A549 (cell line): Measurements from ENCODE around the gene ZNF283. TPM values are rescaled to one million over a fixed set of nuclear protein-coding genes. Genes with fewer than 3 reads are reported as not detected.

ENCODE experiments used
- ATAC-seq, 2 experiments: fragments of 200-7000 bp in 1 of 2; fragments of >200 bp in 1 of 2; cut with Nextera tagmentation in 1 of 2; cut with Tn5 transposase in 1 of 2; 3 replicates each; pipeline versions ENCODE4 v1.8.0 to v1.9.1; 2018 to 2020; ENCODE audit warnings: mild to moderate bottlenecking in 1 of 2, moderate library complexity in 1 of 2
- CTCF ChIA-PET: fragments of 300-600 bp; sonication (Branson Sonifier 250); formaldehyde crosslinking; extraction: SDS; loops from one replicate; lab custom pipeline; 2021; ENCODE audit warnings: antibody characterized with exemption, inconsistent platforms; lab: Yijun Ruan, JAX
- POLR2A ChIA-PET: fragments of 350-600 bp; formaldehyde crosslinking; extraction: SDS; loops from one replicate; lab custom pipeline; 2021; ENCODE audit warnings: antibody characterized with exemption, inconsistent platforms; lab: Yijun Ruan, JAX
- DNase-seq, 2 experiments: peaks; one replicate each; pipeline versions ENCODE4 v3.0.0 to v3.0.0-alpha.2; 2011 to 2016; ENCODE audit warnings: low read depth in 1 of 2, low spot score in 1 of 2
- FAIRE-seq: peaks from 2 replicates; lab custom pipeline; 2011; peaks lifted over from hg19 to GRCh38; lab: Jason Lieb, UNC
- H3K27ac ChIP-seq, 2 experiments: fragments of >200 bp; sonication (Bioruptor Twin); formaldehyde crosslinking; 3 replicates each; pipeline ENCODE4 v1.5.1; 2016 to 2017
- H3K4me1 ChIP-seq: fragments of >200 bp; sonication (Bioruptor Twin); formaldehyde crosslinking; 3 replicates; pipeline ENCODE4 v1.6.1; 2016
- H3K4me2 ChIP-seq: fragments of >200 bp; sonication (Bioruptor Twin); formaldehyde crosslinking; 3 replicates; pipeline ENCODE4 v1.6.1; 2016
- H3K4me3 ChIP-seq: fragments of >200 bp; sonication (Bioruptor Twin); formaldehyde crosslinking; 3 replicates; pipeline ENCODE4 v1.5.1; 2016
- H3K9me3 ChIP-seq: fragments of >200 bp; sonication (Bioruptor Twin); formaldehyde crosslinking; 3 replicates; pipeline ENCODE4 v1.6.1; 2016
- ATOH8 ChIP-seq: fragments of 250-450 bp; sonication (Bioruptor Pico); IDR thresholded peaks from 2 replicates; pipeline ENCODE4 v1.5.0; 2020; ENCODE audit warnings: low read depth, mild to moderate bottlenecking, moderate library complexity
- BHLHE40 ChIP-seq: IDR thresholded peaks from 2 replicates; pipeline ENCODE4 v1.6.1; 2012; ENCODE audit warnings: low read depth, low read length, inconsistent platforms
- CBX2 ChIP-seq: fragments of 200-600 bp; sonication (generic); IDR thresholded peaks from 2 replicates; pipeline ENCODE4 v1.6.1; 2016; ENCODE audit warnings: low read depth, mild to moderate bottlenecking, borderline replicate concordance
- CHD2 ChIP-seq: fragments of 150-350 bp; IDR thresholded peaks from 2 replicates; pipeline ENCODE4 v1.6.1; 2014; ENCODE audit warnings: low read length; ENCODE audit not compliant: partially characterized antibody
- FOSL2 ChIP-seq, 2 experiments: fragments of 450-650 bp in 1 of 2; fragments of >200 bp in 1 of 2; sonication (Bioruptor Twin) in 1 of 2; formaldehyde crosslinking; IDR thresholded peaks; 2 replicates each; pipeline versions ENCODE4 v1.5.0 to v1.6.1; 2016 to 2020; ENCODE audit warnings: mild to moderate bottlenecking in 1 of 2, moderate library complexity in 1 of 2
- HES2 ChIP-seq: fragments of >200 bp; sonication (Bioruptor Twin); formaldehyde crosslinking; IDR thresholded peaks from 2 replicates; pipeline ENCODE4 v1.6.1; 2016
- HEYL ChIP-seq: fragments of 250-450 bp; sonication (Bioruptor Pico); IDR thresholded peaks from 2 replicates; pipeline ENCODE4 v1.8.0; 2021; ENCODE audit warnings: mild to moderate bottlenecking, moderate library complexity
- JUN ChIP-seq, 2 experiments: fragments of >200 bp; sonication (Bioruptor Twin); formaldehyde crosslinking; IDR thresholded peaks; 2 replicates in 1 of 2; 3 replicates in 1 of 2; pipeline ENCODE4 v1.6.1; 2016 to 2017
- JUNB ChIP-seq: fragments of >200 bp; sonication (Bioruptor Twin); formaldehyde crosslinking; IDR thresholded peaks from 2 replicates; pipeline ENCODE4 v1.6.1; 2016
- MAFK ChIP-seq: fragments of 450-650 bp; IDR thresholded peaks from 2 replicates; pipeline ENCODE4 v1.6.1; 2014; ENCODE audit not compliant: partially characterized antibody
- MAZ ChIP-seq: fragments of 150-350 bp; IDR thresholded peaks from 2 replicates; pipeline ENCODE4 v1.6.1; 2014; ENCODE audit warnings: antibody characterized with exemption, low read depth, low read length, borderline replicate concordance
- POLR2AphosphoS2 ChIP-seq: conservative IDR thresholded peaks from 2 replicates; pipeline ENCODE4 v1.6.1; 2012; ENCODE audit warnings: low read length, improper control_type of control experiment, inconsistent platforms
- RARB ChIP-seq: fragments of 250-450 bp; sonication (Bioruptor Pico); IDR thresholded peaks from 2 replicates; pipeline ENCODE4 v1.8.0; 2021; ENCODE audit warnings: mild to moderate bottlenecking, moderate library complexity
- REST ChIP-seq: fragments of 200-600 bp; sonication (generic); IDR thresholded peaks from 2 replicates; pipeline ENCODE4 v1.6.1; 2016; ENCODE audit warnings: antibody characterized with exemption, mild to moderate bottlenecking, moderate library complexity
- RFX5 ChIP-seq: fragments of 450-650 bp; IDR thresholded peaks from 2 replicates; pipeline ENCODE4 v1.7.1; 2014; ENCODE audit warnings: antibody characterized with exemption, mild to moderate bottlenecking, moderate library complexity
- RNF2 ChIP-seq: fragments of 200-600 bp; sonication (generic); IDR thresholded peaks from 2 replicates; pipeline ENCODE4 v1.6.1; 2016; ENCODE audit warnings: low read depth, mild to moderate bottlenecking, antibody characterized with exemption, moderate library complexity, borderline replicate concordance
- SMC3 ChIP-seq: fragments of >200 bp; sonication (Bioruptor Twin); formaldehyde crosslinking; IDR thresholded peaks from 3 replicates; pipeline ENCODE4 v1.6.1; 2018; ENCODE audit warnings: inconsistent platforms
- TFCP2L1 ChIP-seq: fragments of 250-450 bp; sonication (Bioruptor Pico); IDR thresholded peaks from 2 replicates; pipeline ENCODE4 v1.5.0; 2021; ENCODE audit warnings: mild to moderate bottlenecking
- TP53 ChIP-seq: fragments of 250-450 bp; sonication (Bioruptor Pico); IDR thresholded peaks from 2 replicates; pipeline ENCODE4 v1.5.0; 2021; ENCODE audit warnings: mild to moderate bottlenecking, moderate library complexity
- WGBS: methylation state at CpG from one replicate; pipeline ENCODE4 v1.1.6; 2017; ENCODE audit errors: missing lambda C conversion rate; 5-methylcytosine and 5-hydroxymethylcytosine counted together
- polyA plus RNA-seq, 4 experiments: library from polyadenylated mRNA; depleted of rRNA in 3 of 4; stranded (reverse); fragments of >200 nt; fragmentation: RNase III in 1 of 4; extraction: RNeasy Plus Mini Kit Qiagen cat#74134 plus additional on column Dnase treatment in 1 of 4; gene quantifications; 2 replicates in 3 of 4; 3 replicates in 1 of 4; pipeline ENCODE4 v1.2.3, GENCODE V29; 2011 to 2017
- TF ChIP-seq, protein P1 (sequence below): IDR thresholded peaks from 2 replicates; pipeline ENCODE4 v1.6.1; 2012
- TF ChIP-seq, protein P2 (sequence below): IDR thresholded peaks from 2 replicates; pipeline ENCODE4 v1.6.1; 2012
- TF ChIP-seq, protein P3 (sequence below): fragments of >200 bp; sonication (Bioruptor Twin); formaldehyde crosslinking; IDR thresholded peaks from 3 replicates; pipeline ENCODE4 v1.5.1; 2016

ZNF283 gene
- polyA plus RNA-seq, 2 of the 4 experiments (the other 2 are of a cell fraction) = 6.1 to 8.9 TPM

GRCh38 chr19:43783636-43784035 is 43.5 kb upstream of the ZNF283 start:
- WGBS = 91% methylated on average over 8 of the region's 8 CpGs

DNA sequence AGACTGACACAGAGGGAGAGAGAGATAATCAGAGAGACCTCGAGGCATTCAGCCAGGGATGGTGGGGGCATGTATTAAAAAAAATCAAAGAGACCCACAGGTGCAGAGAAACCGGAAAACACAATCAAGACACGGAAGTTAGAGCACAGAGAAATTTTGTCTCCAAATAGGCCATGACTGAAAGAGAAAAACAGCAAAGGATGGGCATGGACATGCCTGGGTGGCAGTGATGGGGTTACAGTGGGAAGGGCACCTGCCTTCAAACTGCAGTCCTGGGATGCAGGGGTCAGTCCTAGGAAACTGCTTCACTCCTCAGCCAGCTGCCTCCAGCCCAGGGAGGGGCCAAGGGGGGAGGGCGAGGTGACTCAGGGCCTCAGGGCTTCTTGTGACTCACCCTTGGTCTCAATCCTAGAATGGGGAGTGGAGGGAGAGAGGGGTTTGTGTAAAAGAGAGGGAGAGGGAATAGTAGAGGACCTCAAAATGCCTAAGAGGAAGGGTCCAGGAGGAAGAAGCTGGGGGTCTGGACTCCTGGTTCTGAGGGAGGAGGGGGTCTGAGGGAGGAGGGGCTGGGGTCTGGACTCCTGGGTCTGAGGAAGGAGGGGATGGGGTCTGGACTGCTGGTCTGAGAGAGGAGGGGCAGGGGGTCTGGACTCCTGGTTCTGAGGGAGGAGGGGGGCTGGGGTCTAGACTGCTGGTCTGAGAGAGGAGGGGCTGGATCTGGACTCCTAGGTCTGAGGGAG is 42.7 kb upstream of the ZNF283 start:
- peaks cover 58% of the 10 kb centered on the region for H3K4me1 ChIP-seq
- 27% methylated on average over 4 of the region's 4 CpGs for WGBS
- FAIRE-seq = no peak
- 0 out of 3 replicates have a peak overlapping the region, but pooled peaks have one; percentile 3 for H3K4me3 ChIP-seq
- TF ChIP-seq FOSL2 (IDR thresholded peaks at IDR 0.05) (peak; percentile 83), FOSL2 (CRISPR knock-in tag; IDR thresholded peaks at IDR 0.05) (peak; percentile 99), JUNB (peak; percentile 65), RARB (CRISPR knock-in tag) (no peak), HEYL (CRISPR knock-in tag) (no peak), SMC3 (no peak), ATOH8 (CRISPR knock-in tag) (peak; percentile 70; the same call in 1 of the 2 replicates), REST (no peak), HES2 (no peak), TP53 (CRISPR knock-in tag) (no peak), MAZ (peak; percentile 99), RNF2 (no peak), CHD2 (peak; percentile 10), CBX2 (no peak), BHLHE40 (no peak)
- TF ChIP-seq, protein P1, sequence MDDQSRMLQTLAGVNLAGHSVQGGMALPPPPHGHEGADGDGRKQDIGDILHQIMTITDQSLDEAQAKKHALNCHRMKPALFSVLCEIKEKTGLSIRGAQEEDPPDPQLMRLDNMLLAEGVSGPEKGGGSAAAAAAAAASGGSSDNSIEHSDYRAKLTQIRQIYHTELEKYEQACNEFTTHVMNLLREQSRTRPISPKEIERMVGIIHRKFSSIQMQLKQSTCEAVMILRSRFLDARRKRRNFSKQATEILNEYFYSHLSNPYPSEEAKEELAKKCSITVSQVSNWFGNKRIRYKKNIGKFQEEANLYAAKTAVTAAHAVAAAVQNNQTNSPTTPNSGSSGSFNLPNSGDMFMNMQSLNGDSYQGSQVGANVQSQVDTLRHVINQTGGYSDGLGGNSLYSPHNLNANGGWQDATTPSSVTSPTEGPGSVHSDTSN = no peak
- TF ChIP-seq, protein P2, sequence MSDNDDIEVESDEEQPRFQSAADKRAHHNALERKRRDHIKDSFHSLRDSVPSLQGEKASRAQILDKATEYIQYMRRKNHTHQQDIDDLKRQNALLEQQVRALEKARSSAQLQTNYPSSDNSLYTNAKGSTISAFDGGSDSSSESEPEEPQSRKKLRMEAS = peak; percentile 46
- TF ChIP-seq, all 56 proteins: peak for 6
- Histone ChIP-seq H3K9me3 (no peaks in the 10 kb centered on the region), H3K27ac (peak overlapping the region; percentile 93 to 95), H3K4me2 (peak overlapping the region; percentile 79)
- DNase-seq (peak; percentile 89 to 92), ATAC-seq (peak; percentile 80 to 81)
- POLR2A ChIA-PET = interaction anchor here (1.3 to 1.9 kb wide), 3 partner anchors 19 to 116 kb away, joined by 6 to 12 read pairs (median 11); partner anchors contain the start of gene SMG9
- CTCF ChIA-PET = interaction anchor here (0.5 to 24.0 kb wide), 29 partner anchors 9 to 338 kb away, joined by 3 to 565 read pairs (median 4); partner anchors contain the start of genes IRGC, IRGQ, PLAUR and SMG9

More at GRCh38 chr19:43783636-43784035, 43.5 kb upstream of the ZNF283 start:
- H3K4me2 ChIP-seq = peak overlapping the region; percentile 79
- H3K27ac ChIP-seq = peak overlapping the region; percentile 93 to 95
- TF ChIP-seq RNF2 (no peak), MAFK (no peak), JUN (IDR thresholded peaks at IDR 0.05) (no peak), HEYL (CRISPR knock-in tag) (no peak), POLR2AphosphoS2 (no peak), TFCP2L1 (no peak), RFX5 (no peak), CBX2 (no peak)
- TF ChIP-seq, protein P3, sequence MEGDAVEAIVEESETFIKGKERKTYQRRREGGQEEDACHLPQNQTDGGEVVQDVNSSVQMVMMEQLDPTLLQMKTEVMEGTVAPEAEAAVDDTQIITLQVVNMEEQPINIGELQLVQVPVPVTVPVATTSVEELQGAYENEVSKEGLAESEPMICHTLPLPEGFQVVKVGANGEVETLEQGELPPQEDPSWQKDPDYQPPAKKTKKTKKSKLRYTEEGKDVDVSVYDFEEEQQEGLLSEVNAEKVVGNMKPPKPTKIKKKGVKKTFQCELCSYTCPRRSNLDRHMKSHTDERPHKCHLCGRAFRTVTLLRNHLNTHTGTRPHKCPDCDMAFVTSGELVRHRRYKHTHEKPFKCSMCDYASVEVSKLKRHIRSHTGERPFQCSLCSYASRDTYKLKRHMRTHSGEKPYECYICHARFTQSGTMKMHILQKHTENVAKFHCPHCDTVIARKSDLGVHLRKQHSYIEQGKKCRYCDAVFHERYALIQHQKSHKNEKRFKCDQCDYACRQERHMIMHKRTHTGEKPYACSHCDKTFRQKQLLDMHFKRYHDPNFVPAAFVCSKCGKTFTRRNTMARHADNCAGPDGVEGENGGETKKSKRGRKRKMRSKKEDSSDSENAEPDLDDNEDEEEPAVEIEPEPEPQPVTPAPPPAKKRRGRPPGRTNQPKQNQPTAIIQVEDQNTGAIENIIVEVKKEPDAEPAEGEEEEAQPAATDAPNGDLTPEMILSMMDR = no peak
- FAIRE-seq (no peak), ATAC-seq (no peak), DNase-seq (no peak)
- CTCF ChIA-PET = interaction anchor here (2.3 to 24.0 kb wide), 3 partner anchors 12 to 38 kb away, joined by 8 to 565 read pairs (median 103); partner anchors contain the start of gene SMG9
- peaks cover 66% of the 10 kb centered on the region for H3K4me1 ChIP-seq
- no peaks in the 10 kb centered on the region for H3K9me3 ChIP-seq
- H3K4me3 ChIP-seq = no peak overlapping the region
- POLR2A ChIA-PET = interaction anchor here (1.6 kb wide), 1 partner anchor 115 kb away, joined by 6 read pairs; no protein-coding TSS in a partner anchor
